ENCODE measurements around the gene WDR6. TPM values are rescaled to one million over a fixed set of nuclear protein-coding genes. Genes with fewer than 3 reads are reported as not detected.

The WDR6 gene
- total RNA-seq, 1 donor, result 98.4 TPM

DNA sequence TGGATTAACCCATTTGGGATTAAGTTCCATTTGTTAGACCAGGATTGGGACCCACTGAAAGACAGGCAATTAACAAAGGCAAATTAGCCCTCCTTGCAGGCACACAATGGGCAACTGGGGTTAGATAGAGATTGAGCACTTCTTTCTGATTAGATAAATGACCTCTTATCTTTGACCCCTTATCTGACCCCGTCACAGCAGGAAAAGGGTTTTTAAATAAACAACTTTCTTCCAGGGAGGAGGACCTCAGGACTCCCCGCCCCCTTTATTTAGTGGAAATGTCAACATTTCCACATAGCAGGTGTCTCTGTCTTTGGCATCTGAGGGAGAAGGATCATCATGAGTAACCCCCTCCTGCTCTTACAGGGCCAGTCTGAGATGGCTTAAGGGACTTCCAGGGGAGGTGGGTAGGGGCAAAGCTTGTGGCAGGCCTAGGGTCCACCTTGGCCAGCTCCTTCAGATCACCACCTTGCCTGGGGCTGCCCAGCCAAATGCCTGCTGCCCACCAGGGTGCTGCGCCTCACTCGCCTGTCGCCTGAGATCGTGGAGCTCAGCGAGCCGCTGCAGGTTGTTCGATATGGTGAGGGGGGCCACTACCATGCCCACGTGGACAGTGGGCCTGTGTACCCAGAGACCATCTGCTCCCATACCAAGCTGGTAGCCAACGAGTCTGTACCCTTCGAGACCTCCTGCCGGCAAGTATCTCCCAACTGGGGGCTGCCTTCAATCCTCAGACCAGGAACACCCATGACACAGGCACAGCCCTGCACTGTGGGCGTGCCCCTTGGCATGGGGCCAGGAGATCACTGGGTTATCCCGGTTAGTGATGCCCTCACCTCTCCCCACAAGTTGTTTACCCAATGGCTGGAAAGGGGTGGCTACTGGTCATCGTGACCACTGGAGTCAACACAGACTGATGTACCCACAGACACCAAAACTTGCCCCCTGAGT lies 2.6 kb upstream of the WDR6 start:
- peak; percentile 75 for DNase-seq (ENCODE audit: insufficient read length, low spot score, missing footprints)
- peaks cover 14% of the 10 kb centered on the region for H4K20me1 ChIP-seq (ENCODE audit: insufficient read depth, low read length)
- peaks cover 16% of the 10 kb centered on the region for H3K4me1 ChIP-seq (ENCODE audit: insufficient read depth, low read length)
- H3K79me2 ChIP-seq (ENCODE audit: insufficient read depth, low read length), result peaks cover 32% of the 10 kb centered on the region
- H3K4me2 ChIP-seq (ENCODE audit: insufficient read depth, low read length), result no peak overlapping the region
- no peaks in the 10 kb centered on the region for H3K9me3 ChIP-seq (ENCODE audit: low read depth, low read length)
- H3K27me3 ChIP-seq (ENCODE audit: insufficient read depth, low read length), result no peaks in the 10 kb centered on the region
- no peaks in the 10 kb centered on the region for H3K36me3 ChIP-seq (ENCODE audit: insufficient read depth, low read length)
- TF ChIP-seq, protein P1, sequence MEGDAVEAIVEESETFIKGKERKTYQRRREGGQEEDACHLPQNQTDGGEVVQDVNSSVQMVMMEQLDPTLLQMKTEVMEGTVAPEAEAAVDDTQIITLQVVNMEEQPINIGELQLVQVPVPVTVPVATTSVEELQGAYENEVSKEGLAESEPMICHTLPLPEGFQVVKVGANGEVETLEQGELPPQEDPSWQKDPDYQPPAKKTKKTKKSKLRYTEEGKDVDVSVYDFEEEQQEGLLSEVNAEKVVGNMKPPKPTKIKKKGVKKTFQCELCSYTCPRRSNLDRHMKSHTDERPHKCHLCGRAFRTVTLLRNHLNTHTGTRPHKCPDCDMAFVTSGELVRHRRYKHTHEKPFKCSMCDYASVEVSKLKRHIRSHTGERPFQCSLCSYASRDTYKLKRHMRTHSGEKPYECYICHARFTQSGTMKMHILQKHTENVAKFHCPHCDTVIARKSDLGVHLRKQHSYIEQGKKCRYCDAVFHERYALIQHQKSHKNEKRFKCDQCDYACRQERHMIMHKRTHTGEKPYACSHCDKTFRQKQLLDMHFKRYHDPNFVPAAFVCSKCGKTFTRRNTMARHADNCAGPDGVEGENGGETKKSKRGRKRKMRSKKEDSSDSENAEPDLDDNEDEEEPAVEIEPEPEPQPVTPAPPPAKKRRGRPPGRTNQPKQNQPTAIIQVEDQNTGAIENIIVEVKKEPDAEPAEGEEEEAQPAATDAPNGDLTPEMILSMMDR (IDR thresholded peaks at IDR 0.05; ENCODE audit: extremely low read depth, low read depth, low read length), result no peak
- no peak overlapping the region for H2AFZ ChIP-seq (ENCODE audit: low read length)
- no peak overlapping the region for H3K27ac ChIP-seq (ENCODE audit: low read depth, low read length)
- H3K4me3 ChIP-seq (ENCODE audit: insufficient read depth, low read length), result no peak overlapping the region

DNA sequence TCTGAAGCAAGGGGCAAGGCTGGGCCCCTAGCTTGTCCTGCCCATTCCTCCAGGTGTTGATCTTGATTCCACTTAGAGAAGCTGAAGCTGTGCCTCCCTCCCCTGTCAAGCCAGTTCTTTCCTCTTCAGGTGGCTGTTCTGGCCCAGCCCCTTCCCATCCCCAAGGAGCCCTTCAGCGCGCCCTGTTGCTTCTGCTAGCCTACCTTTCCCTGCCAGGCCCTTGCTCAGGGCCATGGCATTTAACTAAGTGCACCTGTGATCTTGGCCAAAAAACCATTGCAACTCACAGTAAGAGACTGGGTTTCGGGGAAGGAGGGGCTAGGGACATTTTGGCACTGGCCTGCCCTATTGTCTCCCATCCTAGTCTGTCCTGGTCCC lies 1.9 kb upstream of the WDR6 start:
- H3K9me3 ChIP-seq (ENCODE audit: low read depth, low read length), result no peaks in the 10 kb centered on the region
- peaks cover 15% of the 10 kb centered on the region for H4K20me1 ChIP-seq (ENCODE audit: insufficient read depth, low read length)
- peaks cover 16% of the 10 kb centered on the region for H3K4me1 ChIP-seq (ENCODE audit: insufficient read depth, low read length)
- no peaks in the 10 kb centered on the region for H3K27me3 ChIP-seq (ENCODE audit: insufficient read depth, low read length)
- no peak overlapping the region for H3K27ac ChIP-seq (ENCODE audit: low read depth, low read length)
- TF ChIP-seq, protein P1 (IDR thresholded peaks at IDR 0.05; ENCODE audit: extremely low read depth, low read depth, low read length), result no peak
- H2AFZ ChIP-seq (ENCODE audit: low read length), result no peak overlapping the region
- no peak overlapping the region for H3K4me2 ChIP-seq (ENCODE audit: insufficient read depth, low read length)
- DNase-seq (ENCODE audit: insufficient read length, low spot score, missing footprints), result peak; percentile 31
- no peaks in the 10 kb centered on the region for H3K36me3 ChIP-seq (ENCODE audit: insufficient read depth, low read length)
- peaks cover 38% of the 10 kb centered on the region for H3K79me2 ChIP-seq (ENCODE audit: insufficient read depth, low read length)
- H3K4me3 ChIP-seq (ENCODE audit: insufficient read depth, low read length), result no peak overlapping the region

GRCh38 chr3:49005998-49006397 lies 1.2 kb upstream of the WDR6 start:
- TF ChIP-seq, protein P1 (IDR thresholded peaks at IDR 0.05; ENCODE audit: extremely low read depth, low read depth, low read length), result no peak
- Histone ChIP-seq H2AFZ (ENCODE audit: low read length) (peak overlapping the region; percentile 88), H3K4me1 (ENCODE audit: insufficient read depth, low read length) (peaks cover 16% of the 10 kb centered on the region), H3K4me2 (ENCODE audit: insufficient read depth, low read length) (peak overlapping the region; percentile 98), H3K27ac (ENCODE audit: low read depth, low read length) (peak overlapping the region; percentile 93), H3K9me3 (ENCODE audit: low read depth, low read length) (no peaks in the 10 kb centered on the region), H3K4me3 (ENCODE audit: insufficient read depth, low read length) (peak overlapping the region; percentile 94), H3K36me3 (ENCODE audit: insufficient read depth, low read length) (no peaks in the 10 kb centered on the region), H3K79me2 (ENCODE audit: insufficient read depth, low read length) (peaks cover 42% of the 10 kb centered on the region), H4K20me1 (ENCODE audit: insufficient read depth, low read length) (peaks cover 15% of the 10 kb centered on the region), H3K27me3 (ENCODE audit: insufficient read depth, low read length) (no peaks in the 10 kb centered on the region)
- DNase-seq (ENCODE audit: insufficient read length, low spot score, missing footprints), result no peak

DNA sequence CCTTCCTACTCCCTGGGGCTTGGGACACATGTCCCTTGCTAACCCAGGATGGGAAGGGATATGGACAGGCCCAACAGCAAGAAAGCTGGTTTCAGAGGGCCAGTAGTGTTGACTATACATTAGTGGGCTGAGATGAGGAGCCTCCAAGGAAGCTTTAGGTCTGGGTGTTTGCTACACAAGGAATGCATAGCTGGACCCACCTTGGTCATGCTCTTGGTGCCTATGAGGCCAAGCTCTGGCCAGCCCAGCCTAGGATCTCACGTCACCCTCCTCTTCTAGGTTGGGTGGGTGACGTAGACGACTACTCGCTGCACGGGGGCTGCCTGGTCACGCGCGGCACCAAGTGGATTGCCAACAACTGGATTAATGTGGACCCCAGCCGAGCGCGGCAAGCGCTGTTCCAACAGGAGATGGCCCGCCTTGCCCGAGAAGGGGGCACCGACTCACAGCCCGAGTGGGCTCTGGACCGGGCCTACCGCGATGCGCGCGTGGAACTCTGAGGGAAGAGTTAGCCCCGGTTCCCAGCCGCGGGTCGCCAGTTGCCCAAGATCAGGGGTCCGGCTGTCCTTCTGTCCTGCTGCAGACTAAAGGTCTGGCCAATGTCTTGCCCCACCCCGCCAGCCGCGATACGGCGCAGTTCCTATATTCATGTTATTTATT lies 653 bp upstream of the WDR6 start:
- Histone ChIP-seq H2AFZ (ENCODE audit: low read length) (peak overlapping the region; percentile 88), H3K4me2 (ENCODE audit: insufficient read depth, low read length) (peak overlapping the region; percentile 98), H3K27ac (ENCODE audit: low read depth, low read length) (peak overlapping the region; percentile 93), H3K79me2 (ENCODE audit: insufficient read depth, low read length) (peaks cover 47% of the 10 kb centered on the region), H3K36me3 (ENCODE audit: insufficient read depth, low read length) (no peaks in the 10 kb centered on the region), H4K20me1 (ENCODE audit: insufficient read depth, low read length) (peaks cover 17% of the 10 kb centered on the region), H3K4me3 (ENCODE audit: insufficient read depth, low read length) (peak overlapping the region; percentile 94), H3K4me1 (ENCODE audit: insufficient read depth, low read length) (peaks cover 16% of the 10 kb centered on the region), H3K27me3 (ENCODE audit: insufficient read depth, low read length) (no peaks in the 10 kb centered on the region), H3K9me3 (ENCODE audit: low read depth, low read length) (no peaks in the 10 kb centered on the region)
- peak; percentile 86 for DNase-seq (ENCODE audit: insufficient read length, low spot score, missing footprints)
- TF ChIP-seq, protein P1 (IDR thresholded peaks at IDR 0.05; ENCODE audit: extremely low read depth, low read depth, low read length), result no peak

Data from osteoblast (primary cell).